SK-N-SH (cell line): Measurements from ENCODE around the gene SLAMF9. TPM values are rescaled to one million over a fixed set of nuclear protein-coding genes. Genes with fewer than 3 reads are reported as not detected.

Experiments used
- CTCF ChIA-PET: fragments of 300-600, 350-600 bp; formaldehyde crosslinking; extraction: SDS; loops from one replicate; lab custom pipeline; 2021; lab: Yijun Ruan, JAX
- POLR2A ChIA-PET: fragments of 350-600 bp; sonication (Branson Sonifier 250); formaldehyde crosslinking; extraction: SDS; loops from one replicate; lab custom pipeline; 2020; ENCODE audit warnings: antibody characterized with exemption, inconsistent platforms; lab: Yijun Ruan, JAX
- DNase-seq: peaks from one replicate; pipeline ENCODE4 v3.0.0; 2012
- H2AFZ ChIP-seq: fragments of 200-600 bp; sonication (generic); 2 replicates; pipeline ENCODE4 v1.8.1; 2016; ENCODE audit warnings: antibody characterized with exemption, mild to moderate bottlenecking, low read depth
- H3F3A ChIP-seq: fragments of 200-600 bp; sonication (generic); replicated peaks from 2 replicates; pipeline ENCODE3; 2016; ENCODE audit warnings: antibody characterized with exemption, mild to moderate bottlenecking; ENCODE audit not compliant: insufficient read depth
- H3K27ac ChIP-seq, 2 experiments: fragments of 200-500 bp in 1 of 2; fragments of 200-600 bp in 1 of 2; sonication (Bioruptor generic) in 1 of 2; sonication (generic), shearing (Covaris generic) in 1 of 2; 2 replicates each; pipeline versions ENCODE4 v1.5.1 to v1.6.1; 2014 to 2016; ENCODE audit warnings: low read depth in 2 of 2, inconsistent platforms in 1 of 2, low read length in 1 of 2, mild to moderate bottlenecking in 1 of 2, mixed read lengths in 1 of 2
- H3K27me3 ChIP-seq: fragments of 200-600 bp; sonication (generic), shearing (Covaris generic); 2 replicates; pipeline ENCODE4 v1.6.1; 2016; ENCODE audit warnings: mixed run types; ENCODE audit not compliant: insufficient read depth
- H3K36me3 ChIP-seq, 2 experiments: fragments of 200-500 bp in 1 of 2; fragments of 200-600 bp in 1 of 2; sonication (Bioruptor generic) in 1 of 2; sonication (generic) in 1 of 2; replicated peaks in 1 of 2; 2 replicates each; pipeline versions ENCODE3 to v1.5.1; 2014 to 2016; ENCODE audit warnings: low read length in 1 of 2, mild to moderate bottlenecking in 1 of 2; ENCODE audit not compliant: insufficient read depth in 2 of 2, control insufficient read depth in 1 of 2
- H3K4me1 ChIP-seq, 2 experiments: fragments of 200-500 bp in 1 of 2; fragments of 200-600 bp in 1 of 2; sonication (Bioruptor generic) in 1 of 2; sonication (generic), shearing (Covaris generic) in 1 of 2; 2 replicates each; pipeline versions ENCODE4 v1.5.1 to v1.6.1; 2014 to 2016; ENCODE audit warnings: low read depth in 1 of 2, low read length in 1 of 2, mixed run types in 1 of 2; ENCODE audit not compliant: insufficient read depth in 2 of 2, control insufficient read depth in 1 of 2
- H3K4me2 ChIP-seq: fragments of 200-600 bp; sonication (generic), shearing (Covaris generic); 2 replicates; pipeline ENCODE4 v1.6.1; 2017; ENCODE audit warnings: mixed run types
- H3K4me3 ChIP-seq, 2 experiments: fragments of 200-500 bp in 1 of 2; fragments of 200-600 bp in 1 of 2; sonication (Bioruptor generic) in 1 of 2; sonication (generic), shearing (Covaris generic) in 1 of 2; 2 replicates each; pipeline versions ENCODE4 v1.5.1 to v1.8.1; 2014 to 2016; ENCODE audit warnings: low read depth in 2 of 2, inconsistent platforms in 1 of 2, low read length in 1 of 2, mild to moderate bottlenecking in 1 of 2, mixed read lengths in 1 of 2, moderate library complexity in 1 of 2
- H3K79me2 ChIP-seq: fragments of 200-600 bp; sonication (generic); 2 replicates; pipeline ENCODE4 v1.8.1; 2017; ENCODE audit warnings: mild to moderate bottlenecking; ENCODE audit not compliant: insufficient read depth
- H3K9ac ChIP-seq: fragments of 200-600 bp; sonication (generic); 2 replicates; pipeline ENCODE4 v1.6.1; 2017; ENCODE audit warnings: mixed run types
- H3K9me2 ChIP-seq: fragments of 200-600 bp; sonication (generic); 2 replicates; pipeline ENCODE4 v1.6.1; 2017; ENCODE audit warnings: mixed run types
- H3K9me3 ChIP-seq: fragments of 200-600 bp; sonication (generic); 2 replicates; pipeline ENCODE4 v1.6.1; 2017; ENCODE audit warnings: mixed run types, mild to moderate bottlenecking, moderate library complexity
- H4K20me1 ChIP-seq: fragments of 200-600 bp; sonication (generic); 2 replicates; pipeline ENCODE4 v1.6.1; 2017; ENCODE audit warnings: mild to moderate bottlenecking, mixed run types; ENCODE audit not compliant: insufficient read depth
- ELF1 ChIP-seq: IDR thresholded peaks from 2 replicates; pipeline ENCODE4 v1.4.0; 2012
- EP300 ChIP-seq, 2 experiments: IDR thresholded peaks; 2 replicates each; pipeline versions ENCODE4 v1.4.0 to v1.6.1; 2012; ENCODE audit warnings: borderline replicate concordance in 1 of 2, low read depth in 1 of 2, low read length in 1 of 2
- FOSL2 ChIP-seq: IDR thresholded peaks from 2 replicates; pipeline ENCODE4 v1.4.0; 2012; ENCODE audit warnings: low read depth, mild to moderate bottlenecking, moderate library complexity, borderline replicate concordance
- FOXJ3 ChIP-seq: sonication (generic); formaldehyde crosslinking; IDR thresholded peaks from 2 replicates; pipeline ENCODE4 v1.5.1; 2020; ENCODE audit warnings: mild to moderate bottlenecking, missing genetic modification reagents
- GABPA ChIP-seq: IDR thresholded peaks from 2 replicates; pipeline ENCODE4 v1.4.0; 2012; ENCODE audit warnings: low read depth, mild to moderate bottlenecking
- GATA2 ChIP-seq: sonication (generic); formaldehyde crosslinking; IDR thresholded peaks from 2 replicates; pipeline ENCODE4 v1.5.0; 2020; ENCODE audit warnings: mild to moderate bottlenecking, missing genetic modification reagents
- JUND ChIP-seq: IDR thresholded peaks from 2 replicates; pipeline ENCODE4 v1.4.0; 2012
- MAX ChIP-seq: IDR thresholded peaks from 2 replicates; pipeline ENCODE4 v1.4.0; 2012; ENCODE audit warnings: low read depth
- MXI1 ChIP-seq: IDR thresholded peaks from 2 replicates; pipeline ENCODE4 v1.6.1; 2012; ENCODE audit warnings: mild to moderate bottlenecking, low read depth, low read length, improper control_type of control experiment
- NRF1 ChIP-seq: IDR thresholded peaks from 2 replicates; pipeline ENCODE4 v1.6.1; 2012; ENCODE audit warnings: low read depth, mild to moderate bottlenecking, low read length
- PBX3 ChIP-seq: IDR thresholded peaks from 2 replicates; pipeline ENCODE4; 2012
- RCOR1 ChIP-seq: fragments of 150-350 bp; IDR thresholded peaks from 2 replicates; pipeline ENCODE4 v1.6.1; 2017; ENCODE audit warnings: antibody characterized with exemption, low read length
- REST ChIP-seq: IDR thresholded peaks from 2 replicates; pipeline ENCODE4 v1.6.1; 2012; ENCODE audit warnings: mild to moderate bottlenecking, low read depth, low read length, moderate library complexity
- RFX5 ChIP-seq: IDR thresholded peaks from 2 replicates; pipeline ENCODE4 v1.6.1; 2012; ENCODE audit warnings: mild to moderate bottlenecking, improper control_type of control experiment, low read length
- SIN3A ChIP-seq: IDR thresholded peaks from 2 replicates; pipeline ENCODE4 v1.6.1; 2012; ENCODE audit warnings: low read depth, mild to moderate bottlenecking, low read length, moderate library complexity, borderline replicate concordance
- SMC3 ChIP-seq: IDR thresholded peaks from 2 replicates; pipeline ENCODE4 v1.6.1; 2012; ENCODE audit warnings: low read depth, low read length, improper control_type of control experiment
- TEAD4 ChIP-seq: IDR thresholded peaks from 2 replicates; pipeline ENCODE4 v1.4.0; 2012; ENCODE audit warnings: mild to moderate bottlenecking, borderline replicate concordance; ENCODE audit not compliant: insufficient read depth
- USF1 ChIP-seq: IDR thresholded peaks from 2 replicates; pipeline ENCODE4 v1.4.0; 2012; ENCODE audit warnings: low read depth, borderline replicate concordance
- ZBTB33 ChIP-seq: IDR thresholded peaks from 2 replicates; pipeline ENCODE4 v1.4.0; 2012; ENCODE audit warnings: low read depth, borderline replicate concordance
- WGBS: methylation state at CpG from one replicate; pipeline ENCODE4 v1.1.6; 2017; ENCODE audit warnings: low lambda C conversion rate; 5-methylcytosine and 5-hydroxymethylcytosine counted together
- polyA plus RNA-seq, 3 experiments: library from polyadenylated mRNA; depleted of rRNA; stranded (reverse); fragments of >200 nt; gene quantifications; 2 replicates each; pipeline ENCODE4 v1.2.3, GENCODE V29; 2012

Gene SLAMF9
- polyA plus RNA-seq, 1 of the 3 experiments (the other 2 are of a cell fraction): 0.12 TPM

GRCh38 chr1:159990005-159990404, 36.0 kb upstream of the SLAMF9 start:
- CTCF ChIA-PET: interaction anchor here (1.3 to 2.7 kb wide), 2 partner anchors 16 to 18 kb away, joined by 11 to 17 read pairs; no protein-coding TSS in a partner anchor
- TF ChIP-seq SMC3 (no peak), MXI1 (no peak), GATA2 (CRISPR knock-in tag) (no peak), FOSL2 (no peak), RCOR1 (no peak), MAX (no peak), RFX5 (no peak), FOXJ3 (no peak), REST (no peak), PBX3 (no peak), GABPA (no peak), SIN3A (no peak), NRF1 (no peak), USF1 (no peak), TEAD4 (no peak), JUND (no peak), ZBTB33 (no peak), ELF1 (no peak), EP300 (IDR thresholded peaks at IDR 0.05; ENCODE audit: borderline replicate concordance in 1 of 2, low read depth in 1 of 2, low read length in 1 of 2) (no peak)
- no peaks in the 10 kb centered on the region; the same call in 1 of the 2 replicates for H3K27me3 ChIP-seq

More at GRCh38 chr1:159990005-159990404, 36.0 kb upstream of the SLAMF9 start:
- Histone ChIP-seq H3K9me3 (no peaks in the 10 kb centered on the region), H3K79me2 (no peaks in the 10 kb centered on the region), H4K20me1 (no peaks in the 10 kb centered on the region), H3K36me3 (no peaks in the 10 kb centered on the region), H3K4me3 (no peak overlapping the region), H3K27ac (no peak overlapping the region), H2AFZ (no peak overlapping the region), H3K4me2 (no peak overlapping the region), H3K4me1 (no peaks in the 10 kb centered on the region), H3F3A (peaks cover 7% of the 10 kb centered on the region), H3K9ac (no peak overlapping the region), H3K9me2 (no peaks in the 10 kb centered on the region)
- no peak for DNase-seq
- POLR2A ChIA-PET: no interaction called here
- WGBS: 72% methylated on average over 5 of the region's 5 CpGs
